Uterus (tissue), 2 donors: Measurements from ENCODE around the gene CCDC177.

Source experiments
- POLR2A ChIP-seq, 2 donors: fragments of 450-650 bp; IDR thresholded peaks; one replicate each; pipeline ENCODE4 v1.6.1; 2016; ENCODE audit warnings: antibody characterized with exemption in 2 of 2, mild to moderate bottlenecking in 1 of 2, moderate library complexity in 1 of 2
- TF ChIP-seq, protein P1 (sequence below), 4 experiments: fragments of 200-600 bp in 2 of 4; fragments of 450-650 bp in 2 of 4; sonication (generic) in 2 of 4; IDR thresholded peaks; one replicate each; pipeline ENCODE4 v1.5.1; 2016 to 2019; ENCODE audit warnings: antibody characterized with exemption in 4 of 4, mild to moderate bottlenecking in 2 of 4, moderate library complexity in 1 of 4

- TF ChIP-seq, protein P1, sequence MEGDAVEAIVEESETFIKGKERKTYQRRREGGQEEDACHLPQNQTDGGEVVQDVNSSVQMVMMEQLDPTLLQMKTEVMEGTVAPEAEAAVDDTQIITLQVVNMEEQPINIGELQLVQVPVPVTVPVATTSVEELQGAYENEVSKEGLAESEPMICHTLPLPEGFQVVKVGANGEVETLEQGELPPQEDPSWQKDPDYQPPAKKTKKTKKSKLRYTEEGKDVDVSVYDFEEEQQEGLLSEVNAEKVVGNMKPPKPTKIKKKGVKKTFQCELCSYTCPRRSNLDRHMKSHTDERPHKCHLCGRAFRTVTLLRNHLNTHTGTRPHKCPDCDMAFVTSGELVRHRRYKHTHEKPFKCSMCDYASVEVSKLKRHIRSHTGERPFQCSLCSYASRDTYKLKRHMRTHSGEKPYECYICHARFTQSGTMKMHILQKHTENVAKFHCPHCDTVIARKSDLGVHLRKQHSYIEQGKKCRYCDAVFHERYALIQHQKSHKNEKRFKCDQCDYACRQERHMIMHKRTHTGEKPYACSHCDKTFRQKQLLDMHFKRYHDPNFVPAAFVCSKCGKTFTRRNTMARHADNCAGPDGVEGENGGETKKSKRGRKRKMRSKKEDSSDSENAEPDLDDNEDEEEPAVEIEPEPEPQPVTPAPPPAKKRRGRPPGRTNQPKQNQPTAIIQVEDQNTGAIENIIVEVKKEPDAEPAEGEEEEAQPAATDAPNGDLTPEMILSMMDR (IDR thresholded peaks at IDR 0.05): no peak
- TF ChIP-seq POLR2A (IDR thresholded peaks at IDR 0.05): no peak
These were observed 20.7 kb upstream of the CCDC177 start for GRCh38 chr14:69595336-69595735.
